Panc1 (cell line): ENCODE measurements around the gene MYRF. TPM values are rescaled to one million over a fixed set of nuclear protein-coding genes. Genes with fewer than 3 reads are reported as not detected.
A peak's percentile ranks its signal among the peaks of the same experiment; 100 is the strongest.

Experiments used
- ATAC-seq: fragments of 200-7000 bp; cut with Tn5 transposase; 2 replicates; pipeline ENCODE4 v1.9.1; 2020; ENCODE audit warnings: mild to moderate bottlenecking, moderate library complexity
- Bru-seq: library from RNA; stranded (reverse); fragments of 400-500 nt; gene quantifications from one replicate; lab custom pipeline; 2021; lab: Mats Ljungman, UMichigan
- BruChase-seq, 2 experiments: library from RNA; stranded (reverse); fragments of 400-500 nt; gene quantifications; one replicate each; lab custom pipeline; 2021; lab: Mats Ljungman, UMichigan
- BruUV-seq: library from RNA; stranded (reverse); fragments of 400-500 nt; replicated peaks from 2 replicates; lab custom pipeline; 2021; lab: Mats Ljungman, UMichigan
- CTCF ChIA-PET: fragments of 300-600 bp; sonication (Branson Sonifier 250); formaldehyde crosslinking; loops from one replicate; lab custom pipeline; 2022; ENCODE audit warnings: antibody characterized with exemption; lab: Charles Lee
- POLR2A ChIA-PET: fragments of 300-600 bp; sonication (Branson Sonifier 250); formaldehyde crosslinking; loops from one replicate; lab custom pipeline; 2022; ENCODE audit warnings: antibody characterized with exemption; lab: Charles Lee
- DNase-seq: peaks from one replicate; pipeline ENCODE4 v3.0.0-alpha.2; 2010; ENCODE audit warnings: low read depth, low spot score
- H3K27ac ChIP-seq: 2 replicates; pipeline ENCODE4 v1.5.1; 2011; ENCODE audit warnings: mild to moderate bottlenecking, low read length, inconsistent platforms
- H3K27me3 ChIP-seq: fragments of 200-500 bp; sonication (Bioruptor generic); 2 replicates; pipeline ENCODE4 v1.6.0; 2014; ENCODE audit warnings: low read length, inconsistent platforms; ENCODE audit not compliant: control insufficient read depth, insufficient read depth
- H3K36me3 ChIP-seq: fragments of 200-500 bp; sonication (Bioruptor generic); 2 replicates; pipeline ENCODE4 v1.5.1; 2014; ENCODE audit warnings: inconsistent platforms, mild to moderate bottlenecking, low read length, moderate library complexity; ENCODE audit not compliant: control insufficient read depth, insufficient read depth
- H3K4me1 ChIP-seq: 2 replicates; pipeline ENCODE4 v1.5.1; 2011; ENCODE audit warnings: inconsistent platforms, mild to moderate bottlenecking, low read length, moderate library complexity; ENCODE audit not compliant: control insufficient read depth, insufficient read depth
- H3K4me3 ChIP-seq, 2 experiments: 2 replicates each; pipeline ENCODE4 v1.5.1; 2011 to 2012; ENCODE audit warnings: low read depth in 2 of 2, low read length in 2 of 2, mild to moderate bottlenecking in 2 of 2, inconsistent platforms in 1 of 2, moderate library complexity in 1 of 2
- H3K9me3 ChIP-seq: fragments of 200-500 bp; sonication (Bioruptor generic); 2 replicates; pipeline ENCODE4 v1.5.1; 2014; ENCODE audit warnings: low read depth, mild to moderate bottlenecking, inconsistent platforms, low read length, moderate library complexity; ENCODE audit not compliant: control insufficient read depth, insufficient read depth
- POLR2AphosphoS5 ChIP-seq: IDR thresholded peaks from 2 replicates; pipeline ENCODE4 v1.6.1; 2012; ENCODE audit warnings: mild to moderate bottlenecking, low read depth, low read length, moderate library complexity
- SIN3A ChIP-seq: IDR thresholded peaks from 2 replicates; pipeline ENCODE4 v1.6.1; 2012; ENCODE audit warnings: low read depth, mild to moderate bottlenecking, low read length, moderate library complexity, borderline replicate concordance; ENCODE audit not compliant: insufficient read depth
- TCF7L2 ChIP-seq: IDR thresholded peaks from 2 replicates; pipeline ENCODE4 v1.6.1; 2011; ENCODE audit warnings: mild to moderate bottlenecking, low read depth, low read length, inconsistent platforms
- in situ Hi-C: cut with HindIII; loops from 2 replicates; pipeline ENCODE4 v1.10.0; 2016; ENCODE audit warnings: low sequenced_read_pairs, low pct_unique_long_range_greater_than_20kb
- intact Hi-C: fragments of 100-400 bp; cut with micrococcal nuclease; formaldehyde crosslinking; loops from one replicate; pipeline ENCODE4 v1.10.0; 2022; ENCODE audit not compliant: unreplicated experiment
- long read RNA-seq: library from polyadenylated mRNA; unstranded; transcript quantifications from one replicate; pipeline ENCODE4 v2.0.0, GENCODE V29; 2021; ENCODE audit not compliant: unreplicated experiment
- polyA plus RNA-seq: library from polyadenylated mRNA; unstranded; fragments of >200 nt; gene quantifications from one replicate; pipeline ENCODE4 v1.2.1, GENCODE V29; 2012; ENCODE audit warnings: missing spikeins; ENCODE audit not compliant: insufficient read length
- total RNA-seq: library from RNA; stranded (reverse); gene quantifications from one replicate; pipeline ENCODE4 v1.2.1, GENCODE V29; 2021; ENCODE audit not compliant: unreplicated experiment
- TF ChIP-seq, protein P1 (sequence below), 2 experiments: IDR thresholded peaks; 2 replicates each; pipeline ENCODE4 v1.6.1; 2011 to 2012; ENCODE audit warnings: low read depth in 2 of 2, control low read depth in 1 of 2, low read length in 1 of 2, mild to moderate bottlenecking in 1 of 2, moderate library complexity in 1 of 2; ENCODE audit not compliant: insufficient read depth in 1 of 2
- TF ChIP-seq, protein P2 (sequence below): fragments of 450-650 bp; IDR thresholded peaks from 2 replicates; pipeline ENCODE4 v1.5.1; 2017; ENCODE audit warnings: mild to moderate bottlenecking

Gene MYRF
- 2.8 TPM for total RNA-seq
- polyA plus RNA-seq: 3.7 TPM
- Bru-seq, nascent RNA: percentile 28 among the genes with signal in this experiment
- BruChase-seq, experiment 1, labeled RNA remaining after a 2-hour chase: percentile 34 among the genes with signal in this experiment
- BruChase-seq, experiment 2, labeled RNA remaining after a 6-hour chase: percentile 37 among the genes with signal in this experiment
- long read RNA-seq, partial matches to known transcripts: 3 of 7 reads
- long read RNA-seq, other reads (novel, unspliced or antisense): 4 of 7 reads

DNA sequence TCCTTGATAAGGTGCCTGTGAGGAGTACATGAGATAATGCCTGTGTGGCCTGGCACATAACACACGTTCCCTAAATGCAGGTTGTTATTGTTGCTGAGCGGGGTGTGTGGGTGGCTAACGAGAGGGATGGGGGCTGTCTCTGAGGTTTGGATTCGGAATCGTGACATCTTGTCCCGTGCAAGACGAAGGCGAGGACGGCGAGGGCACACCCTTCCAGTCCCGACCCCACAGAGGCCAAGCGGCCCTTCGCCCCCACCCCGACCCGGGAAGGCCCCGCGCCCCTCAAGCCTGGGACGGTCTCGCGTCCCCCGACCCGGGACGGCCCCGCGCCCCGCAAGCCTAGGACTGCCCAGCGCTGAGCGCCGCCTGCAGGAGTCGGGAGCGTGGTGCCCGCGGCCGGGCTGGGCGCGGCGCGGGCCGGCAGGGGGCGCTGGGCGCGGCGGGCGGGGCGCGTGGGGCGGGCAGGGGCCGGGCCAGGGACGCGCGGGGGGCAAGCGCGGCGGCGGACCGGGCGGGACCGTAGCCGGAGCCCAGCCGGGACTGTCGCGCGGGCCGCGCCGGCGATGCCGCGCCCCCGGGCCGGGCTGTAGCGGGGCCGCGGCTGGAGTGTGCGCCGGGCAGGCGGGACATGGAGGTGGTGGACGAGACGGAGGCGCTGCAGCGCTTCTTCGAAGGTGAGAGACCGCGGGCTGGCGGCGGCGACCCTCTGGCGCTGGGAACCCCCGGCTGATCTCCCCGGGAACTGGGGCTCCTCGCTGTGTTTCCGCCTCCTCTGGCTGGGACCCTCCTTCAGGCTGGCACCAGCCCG, at the start of gene MYRF:
MYRF (plus strand) TSS at position 520 of the 808 bp plus-strand sequence; CDS start at position 629, 109 bp downstream.
- ATAC-seq (peak; percentile 90), DNase-seq (no peak)
- intact Hi-C loops: loop anchor here (5.0 kb wide), 1 partner anchor 35 kb away; no protein-coding TSS in a partner anchor
- H3K9me3 ChIP-seq: no peaks in the 10 kb centered on the region
- in situ Hi-C loops: no loop called here
- TF ChIP-seq, protein P1, sequence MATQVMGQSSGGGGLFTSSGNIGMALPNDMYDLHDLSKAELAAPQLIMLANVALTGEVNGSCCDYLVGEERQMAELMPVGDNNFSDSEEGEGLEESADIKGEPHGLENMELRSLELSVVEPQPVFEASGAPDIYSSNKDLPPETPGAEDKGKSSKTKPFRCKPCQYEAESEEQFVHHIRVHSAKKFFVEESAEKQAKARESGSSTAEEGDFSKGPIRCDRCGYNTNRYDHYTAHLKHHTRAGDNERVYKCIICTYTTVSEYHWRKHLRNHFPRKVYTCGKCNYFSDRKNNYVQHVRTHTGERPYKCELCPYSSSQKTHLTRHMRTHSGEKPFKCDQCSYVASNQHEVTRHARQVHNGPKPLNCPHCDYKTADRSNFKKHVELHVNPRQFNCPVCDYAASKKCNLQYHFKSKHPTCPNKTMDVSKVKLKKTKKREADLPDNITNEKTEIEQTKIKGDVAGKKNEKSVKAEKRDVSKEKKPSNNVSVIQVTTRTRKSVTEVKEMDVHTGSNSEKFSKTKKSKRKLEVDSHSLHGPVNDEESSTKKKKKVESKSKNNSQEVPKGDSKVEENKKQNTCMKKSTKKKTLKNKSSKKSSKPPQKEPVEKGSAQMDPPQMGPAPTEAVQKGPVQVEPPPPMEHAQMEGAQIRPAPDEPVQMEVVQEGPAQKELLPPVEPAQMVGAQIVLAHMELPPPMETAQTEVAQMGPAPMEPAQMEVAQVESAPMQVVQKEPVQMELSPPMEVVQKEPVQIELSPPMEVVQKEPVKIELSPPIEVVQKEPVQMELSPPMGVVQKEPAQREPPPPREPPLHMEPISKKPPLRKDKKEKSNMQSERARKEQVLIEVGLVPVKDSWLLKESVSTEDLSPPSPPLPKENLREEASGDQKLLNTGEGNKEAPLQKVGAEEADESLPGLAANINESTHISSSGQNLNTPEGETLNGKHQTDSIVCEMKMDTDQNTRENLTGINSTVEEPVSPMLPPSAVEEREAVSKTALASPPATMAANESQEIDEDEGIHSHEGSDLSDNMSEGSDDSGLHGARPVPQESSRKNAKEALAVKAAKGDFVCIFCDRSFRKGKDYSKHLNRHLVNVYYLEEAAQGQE (IDR thresholded peaks at IDR 0.05; ENCODE audit: insufficient read depth in 1 of 2, low read depth in 2 of 2, low read length in 1 of 2): no peak
- TF ChIP-seq, protein P2, sequence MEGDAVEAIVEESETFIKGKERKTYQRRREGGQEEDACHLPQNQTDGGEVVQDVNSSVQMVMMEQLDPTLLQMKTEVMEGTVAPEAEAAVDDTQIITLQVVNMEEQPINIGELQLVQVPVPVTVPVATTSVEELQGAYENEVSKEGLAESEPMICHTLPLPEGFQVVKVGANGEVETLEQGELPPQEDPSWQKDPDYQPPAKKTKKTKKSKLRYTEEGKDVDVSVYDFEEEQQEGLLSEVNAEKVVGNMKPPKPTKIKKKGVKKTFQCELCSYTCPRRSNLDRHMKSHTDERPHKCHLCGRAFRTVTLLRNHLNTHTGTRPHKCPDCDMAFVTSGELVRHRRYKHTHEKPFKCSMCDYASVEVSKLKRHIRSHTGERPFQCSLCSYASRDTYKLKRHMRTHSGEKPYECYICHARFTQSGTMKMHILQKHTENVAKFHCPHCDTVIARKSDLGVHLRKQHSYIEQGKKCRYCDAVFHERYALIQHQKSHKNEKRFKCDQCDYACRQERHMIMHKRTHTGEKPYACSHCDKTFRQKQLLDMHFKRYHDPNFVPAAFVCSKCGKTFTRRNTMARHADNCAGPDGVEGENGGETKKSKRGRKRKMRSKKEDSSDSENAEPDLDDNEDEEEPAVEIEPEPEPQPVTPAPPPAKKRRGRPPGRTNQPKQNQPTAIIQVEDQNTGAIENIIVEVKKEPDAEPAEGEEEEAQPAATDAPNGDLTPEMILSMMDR: peak; percentile 97
- ChIA-PET CTCF (no interaction called here), POLR2A (no interaction called here)
- BruUV-seq: no TSS peak
- H3K36me3 ChIP-seq: no peaks in the 10 kb centered on the region
- H3K4me1 ChIP-seq: peaks cover 5% of the 10 kb centered on the region
- no peaks in the 10 kb centered on the region for H3K27me3 ChIP-seq
- peak within 1 kb of the TSS; percentile 44 to 58 for H3K4me3 ChIP-seq
- peak within 1 kb of the TSS; percentile 44; the same call in 1 of the 2 replicates for H3K27ac ChIP-seq

DNA sequence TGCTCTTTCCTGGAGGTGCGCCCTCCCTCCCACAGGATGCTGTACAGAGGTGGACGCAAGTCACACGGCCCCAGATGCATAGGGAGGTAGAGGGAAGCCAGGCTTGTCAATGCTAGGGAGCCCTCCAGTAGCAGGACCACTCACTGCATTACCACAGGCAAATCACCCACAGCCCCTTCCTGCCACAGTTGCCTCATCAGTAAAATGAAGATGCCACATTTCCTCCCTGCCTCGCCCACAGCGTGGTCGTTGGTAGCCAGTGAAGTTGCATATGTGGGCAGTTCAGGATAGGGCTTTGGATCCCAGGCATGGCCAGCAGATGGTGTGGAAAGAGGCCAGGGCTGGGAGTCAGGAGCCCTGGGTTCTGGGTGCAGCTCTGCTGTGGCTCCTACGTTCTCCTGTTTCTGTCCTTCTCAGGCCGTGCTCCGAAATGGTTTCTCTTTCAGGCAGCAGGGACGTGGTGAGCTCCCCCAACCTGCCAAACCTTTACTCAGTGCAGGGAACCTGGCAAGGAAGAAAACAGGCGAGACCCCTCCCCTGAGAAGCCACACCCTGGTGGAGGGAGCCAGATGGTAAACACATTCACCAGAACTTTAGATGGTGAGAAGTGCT, 49.6 kb upstream of the MYRF start:
- peaks cover 39% of the 10 kb centered on the region for H3K4me1 ChIP-seq
- H3K9me3 ChIP-seq: no peaks in the 10 kb centered on the region
- H3K27me3 ChIP-seq: no peaks in the 10 kb centered on the region
- H3K36me3 ChIP-seq: no peaks in the 10 kb centered on the region
- BruUV-seq: no TSS peak
- ATAC-seq (no peak), DNase-seq (no peak)
- CTCF ChIA-PET: no interaction called here
- in situ Hi-C loops (no loop called here), intact Hi-C loops (no loop called here)
- H3K27ac ChIP-seq: no peak overlapping the region
- POLR2A ChIA-PET: no interaction called here
- TF ChIP-seq SIN3A: no peak
- TF ChIP-seq POLR2AphosphoS5: no peak
- TF ChIP-seq TCF7L2: no peak
- TF ChIP-seq, protein P2: no peak
- TF ChIP-seq, protein P1 (IDR thresholded peaks at IDR 0.05; ENCODE audit: insufficient read depth in 1 of 2, low read depth in 2 of 2, low read length in 1 of 2): no peak
- no peak overlapping the region for H3K4me3 ChIP-seq
